ENCODE results near the gene ECI1.

GRCh38 chr16:2299121-2299914 is 47.9 kb upstream of the ECI1 start:
- no peak for TF ChIP-seq CTCF (IDR thresholded peaks at IDR 0.05)
- no peak for TF ChIP-seq POLR2A (IDR thresholded peaks at IDR 0.05)
